ENCODE measurements around the gene AZIN2.

DNA sequence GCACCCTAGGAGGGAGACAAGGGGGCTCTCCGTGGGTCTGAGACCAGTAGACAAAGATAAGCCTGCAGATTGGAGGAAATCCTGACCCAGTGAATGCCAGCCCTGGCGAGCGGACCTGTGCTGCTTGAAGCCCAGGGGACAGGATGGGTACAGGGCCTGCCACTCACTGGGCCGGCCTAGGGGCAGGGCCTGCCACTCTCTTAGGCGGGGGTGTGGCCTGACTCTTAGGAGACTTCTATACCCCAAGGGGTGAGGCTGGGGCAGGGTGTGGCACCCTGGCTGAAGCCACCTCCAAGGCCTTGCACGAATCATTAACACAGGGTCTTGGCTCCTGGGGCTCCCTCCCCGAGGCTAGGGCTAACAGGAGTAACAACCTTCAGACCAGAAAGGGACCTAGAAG, 70.2 kb downstream of the AZIN2 start:
- TF ChIP-seq CTCF (IDR thresholded peaks at IDR 0.05) (no peak), POLR2A (IDR thresholded peaks at IDR 0.05) (no peak), EP300 (IDR thresholded peaks at IDR 0.05) (no peak)

Measured in ovary (tissue), 3 donors.